ENCODE measurements around the gene LPIN3.

DNA sequence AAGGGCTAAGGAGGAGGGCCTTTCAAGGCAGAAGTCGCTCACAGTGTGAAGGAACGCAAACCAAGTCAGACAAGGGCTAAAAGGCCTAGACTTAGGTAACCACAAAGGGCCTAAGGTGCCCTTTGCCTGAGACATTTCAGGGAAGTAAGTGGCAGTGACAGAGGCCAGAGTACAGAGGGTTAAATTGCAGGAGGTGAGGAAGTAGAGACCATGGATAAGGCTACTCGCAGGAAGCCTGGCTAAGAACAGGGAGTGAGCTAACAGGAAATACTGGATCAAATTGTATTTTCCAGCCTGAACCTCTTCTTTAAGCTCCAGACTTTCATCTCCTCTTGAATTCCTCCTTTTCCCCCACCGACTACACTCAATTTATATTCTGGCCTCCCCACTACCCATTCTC is 39.7 kb upstream of the LPIN3 start:
- TF ChIP-seq EZH2 (IDR thresholded peaks at IDR 0.05; ENCODE audit: low read depth, unreplicated experiment), result no peak
- TF ChIP-seq, protein P1, sequence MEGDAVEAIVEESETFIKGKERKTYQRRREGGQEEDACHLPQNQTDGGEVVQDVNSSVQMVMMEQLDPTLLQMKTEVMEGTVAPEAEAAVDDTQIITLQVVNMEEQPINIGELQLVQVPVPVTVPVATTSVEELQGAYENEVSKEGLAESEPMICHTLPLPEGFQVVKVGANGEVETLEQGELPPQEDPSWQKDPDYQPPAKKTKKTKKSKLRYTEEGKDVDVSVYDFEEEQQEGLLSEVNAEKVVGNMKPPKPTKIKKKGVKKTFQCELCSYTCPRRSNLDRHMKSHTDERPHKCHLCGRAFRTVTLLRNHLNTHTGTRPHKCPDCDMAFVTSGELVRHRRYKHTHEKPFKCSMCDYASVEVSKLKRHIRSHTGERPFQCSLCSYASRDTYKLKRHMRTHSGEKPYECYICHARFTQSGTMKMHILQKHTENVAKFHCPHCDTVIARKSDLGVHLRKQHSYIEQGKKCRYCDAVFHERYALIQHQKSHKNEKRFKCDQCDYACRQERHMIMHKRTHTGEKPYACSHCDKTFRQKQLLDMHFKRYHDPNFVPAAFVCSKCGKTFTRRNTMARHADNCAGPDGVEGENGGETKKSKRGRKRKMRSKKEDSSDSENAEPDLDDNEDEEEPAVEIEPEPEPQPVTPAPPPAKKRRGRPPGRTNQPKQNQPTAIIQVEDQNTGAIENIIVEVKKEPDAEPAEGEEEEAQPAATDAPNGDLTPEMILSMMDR (conservative IDR thresholded peaks at IDR 0.05; ENCODE audit: low read depth in 2 of 2), result no peak
- no peak for TF ChIP-seq ZNF331 (CRISPR knock-in tag; IDR thresholded peaks at IDR 0.05; ENCODE audit: low read depth)
- TF ChIP-seq CREB1 (CRISPR knock-in tag; IDR thresholded peaks at IDR 0.05; ENCODE audit: low read depth), result no peak
- TF ChIP-seq POLR2AphosphoS5 (IDR thresholded peaks at IDR 0.05; ENCODE audit: low read depth), result no peak
- TF ChIP-seq EZH2phosphoT487 (IDR thresholded peaks at IDR 0.05; ENCODE audit: unreplicated experiment), result no peak
- TF ChIP-seq NANOG (IDR thresholded peaks at IDR 0.05; ENCODE audit: borderline replicate concordance), result no peak
- TF ChIP-seq, protein P2, sequence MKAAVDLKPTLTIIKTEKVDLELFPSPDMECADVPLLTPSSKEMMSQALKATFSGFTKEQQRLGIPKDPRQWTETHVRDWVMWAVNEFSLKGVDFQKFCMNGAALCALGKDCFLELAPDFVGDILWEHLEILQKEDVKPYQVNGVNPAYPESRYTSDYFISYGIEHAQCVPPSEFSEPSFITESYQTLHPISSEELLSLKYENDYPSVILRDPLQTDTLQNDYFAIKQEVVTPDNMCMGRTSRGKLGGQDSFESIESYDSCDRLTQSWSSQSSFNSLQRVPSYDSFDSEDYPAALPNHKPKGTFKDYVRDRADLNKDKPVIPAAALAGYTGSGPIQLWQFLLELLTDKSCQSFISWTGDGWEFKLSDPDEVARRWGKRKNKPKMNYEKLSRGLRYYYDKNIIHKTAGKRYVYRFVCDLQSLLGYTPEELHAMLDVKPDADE (IDR thresholded peaks at IDR 0.05), result no peak
- TF ChIP-seq, protein P3, sequence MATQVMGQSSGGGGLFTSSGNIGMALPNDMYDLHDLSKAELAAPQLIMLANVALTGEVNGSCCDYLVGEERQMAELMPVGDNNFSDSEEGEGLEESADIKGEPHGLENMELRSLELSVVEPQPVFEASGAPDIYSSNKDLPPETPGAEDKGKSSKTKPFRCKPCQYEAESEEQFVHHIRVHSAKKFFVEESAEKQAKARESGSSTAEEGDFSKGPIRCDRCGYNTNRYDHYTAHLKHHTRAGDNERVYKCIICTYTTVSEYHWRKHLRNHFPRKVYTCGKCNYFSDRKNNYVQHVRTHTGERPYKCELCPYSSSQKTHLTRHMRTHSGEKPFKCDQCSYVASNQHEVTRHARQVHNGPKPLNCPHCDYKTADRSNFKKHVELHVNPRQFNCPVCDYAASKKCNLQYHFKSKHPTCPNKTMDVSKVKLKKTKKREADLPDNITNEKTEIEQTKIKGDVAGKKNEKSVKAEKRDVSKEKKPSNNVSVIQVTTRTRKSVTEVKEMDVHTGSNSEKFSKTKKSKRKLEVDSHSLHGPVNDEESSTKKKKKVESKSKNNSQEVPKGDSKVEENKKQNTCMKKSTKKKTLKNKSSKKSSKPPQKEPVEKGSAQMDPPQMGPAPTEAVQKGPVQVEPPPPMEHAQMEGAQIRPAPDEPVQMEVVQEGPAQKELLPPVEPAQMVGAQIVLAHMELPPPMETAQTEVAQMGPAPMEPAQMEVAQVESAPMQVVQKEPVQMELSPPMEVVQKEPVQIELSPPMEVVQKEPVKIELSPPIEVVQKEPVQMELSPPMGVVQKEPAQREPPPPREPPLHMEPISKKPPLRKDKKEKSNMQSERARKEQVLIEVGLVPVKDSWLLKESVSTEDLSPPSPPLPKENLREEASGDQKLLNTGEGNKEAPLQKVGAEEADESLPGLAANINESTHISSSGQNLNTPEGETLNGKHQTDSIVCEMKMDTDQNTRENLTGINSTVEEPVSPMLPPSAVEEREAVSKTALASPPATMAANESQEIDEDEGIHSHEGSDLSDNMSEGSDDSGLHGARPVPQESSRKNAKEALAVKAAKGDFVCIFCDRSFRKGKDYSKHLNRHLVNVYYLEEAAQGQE (IDR thresholded peaks at IDR 0.05; ENCODE audit: unreplicated experiment), result no peak
- no peak for TF ChIP-seq JUNB (IDR thresholded peaks at IDR 0.05; ENCODE audit: unreplicated experiment)
- no peak for TF ChIP-seq ZNF114 (CRISPR knock-in tag; IDR thresholded peaks at IDR 0.05)
